Esophagus muscularis mucosa (tissue), 3 donors: ENCODE measurements around the gene MALAT1.

ENCODE experiments used
- POLR2A ChIP-seq: fragments of 450-650 bp; IDR thresholded peaks from one replicate; pipeline ENCODE4 v1.6.1; 2017; ENCODE audit warnings: antibody characterized with exemption, moderate library complexity, mild to moderate bottlenecking, low read depth
- POLR2AphosphoS5 ChIP-seq, 2 donors: sonication (generic); formaldehyde crosslinking; IDR thresholded peaks; one replicate each; pipeline ENCODE4 v1.6.1; 2017; ENCODE audit warnings: antibody characterized with exemption in 2 of 2
- TF ChIP-seq, protein P1 (sequence below), 3 experiments: fragments of 200-600 bp in 2 of 3; fragments of 450-650 bp in 1 of 3; sonication (generic) in 2 of 3; IDR thresholded peaks; one replicate each; pipeline ENCODE4 v1.5.1; 2017 to 2019; ENCODE audit warnings: antibody characterized with exemption in 3 of 3, mild to moderate bottlenecking in 2 of 3, moderate library complexity in 1 of 3

DNA sequence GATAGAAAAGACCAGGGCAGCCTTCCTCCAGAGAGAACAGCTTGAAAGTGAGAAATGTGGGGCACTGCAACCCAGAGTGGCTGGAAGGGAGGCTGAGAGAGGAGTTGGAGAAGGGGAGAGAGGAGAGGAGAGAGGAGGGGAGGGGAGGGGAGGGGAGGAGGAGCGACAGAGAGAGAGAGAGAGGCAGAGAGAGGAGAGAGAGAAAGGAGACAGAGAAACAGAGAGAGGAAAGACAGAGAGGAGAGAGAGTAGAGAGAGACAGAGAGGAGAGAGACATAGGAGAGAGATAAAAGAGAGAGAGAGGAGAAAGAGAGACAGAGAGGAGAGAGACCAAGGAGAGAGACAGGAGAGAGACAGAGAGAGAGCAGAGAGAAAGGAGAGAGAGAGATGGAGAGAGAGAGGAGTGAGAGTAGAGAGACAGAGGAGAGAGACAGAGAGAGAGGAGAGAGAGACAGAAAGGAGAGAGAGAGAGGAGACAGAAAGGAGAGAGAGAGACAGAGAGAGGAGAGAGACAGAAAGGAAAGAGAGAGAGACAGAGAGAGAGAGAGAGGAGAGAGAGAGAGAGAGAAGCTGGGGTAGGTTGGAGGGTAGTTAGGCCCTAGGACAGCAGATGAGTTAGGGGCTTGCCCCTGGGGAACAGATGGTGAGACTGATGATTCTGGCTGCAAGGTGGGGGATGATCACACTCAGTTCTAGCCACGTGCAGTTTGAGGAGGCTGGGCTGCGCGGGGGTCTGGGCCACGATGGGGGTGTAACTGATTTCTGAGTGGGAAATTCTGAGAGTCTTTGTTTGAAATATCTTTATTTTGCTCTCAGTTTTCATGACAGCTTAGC lies 17.5 kb downstream of the MALAT1 start:
- TF ChIP-seq, protein P1, sequence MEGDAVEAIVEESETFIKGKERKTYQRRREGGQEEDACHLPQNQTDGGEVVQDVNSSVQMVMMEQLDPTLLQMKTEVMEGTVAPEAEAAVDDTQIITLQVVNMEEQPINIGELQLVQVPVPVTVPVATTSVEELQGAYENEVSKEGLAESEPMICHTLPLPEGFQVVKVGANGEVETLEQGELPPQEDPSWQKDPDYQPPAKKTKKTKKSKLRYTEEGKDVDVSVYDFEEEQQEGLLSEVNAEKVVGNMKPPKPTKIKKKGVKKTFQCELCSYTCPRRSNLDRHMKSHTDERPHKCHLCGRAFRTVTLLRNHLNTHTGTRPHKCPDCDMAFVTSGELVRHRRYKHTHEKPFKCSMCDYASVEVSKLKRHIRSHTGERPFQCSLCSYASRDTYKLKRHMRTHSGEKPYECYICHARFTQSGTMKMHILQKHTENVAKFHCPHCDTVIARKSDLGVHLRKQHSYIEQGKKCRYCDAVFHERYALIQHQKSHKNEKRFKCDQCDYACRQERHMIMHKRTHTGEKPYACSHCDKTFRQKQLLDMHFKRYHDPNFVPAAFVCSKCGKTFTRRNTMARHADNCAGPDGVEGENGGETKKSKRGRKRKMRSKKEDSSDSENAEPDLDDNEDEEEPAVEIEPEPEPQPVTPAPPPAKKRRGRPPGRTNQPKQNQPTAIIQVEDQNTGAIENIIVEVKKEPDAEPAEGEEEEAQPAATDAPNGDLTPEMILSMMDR (IDR thresholded peaks at IDR 0.05) = no peak
- TF ChIP-seq POLR2AphosphoS5 (IDR thresholded peaks at IDR 0.05) (no peak), POLR2A (no peak)
